IMR-90 (cell line): ENCODE data around the gene MYO1G. TPM values are rescaled to one million over a fixed set of nuclear protein-coding genes. Genes with fewer than 3 reads are reported as not detected.

Experiments used
- ATAC-seq: fragments of 200-7000 bp; cut with Tn5 transposase; 2 replicates; pipeline ENCODE4 v1.9.1; 2020; ENCODE audit warnings: low read depth, mild to moderate bottlenecking, moderate library complexity
- BruUV-seq: library from RNA; stranded (reverse); fragments of 400-500 nt; replicated peaks from 2 replicates; lab custom pipeline; 2021; lab: Mats Ljungman, UMichigan
- CTCF ChIA-PET: fragments of 300-600 bp; formaldehyde crosslinking; extraction: SDS; loops from one replicate; lab custom pipeline; 2021; ENCODE audit warnings: antibody characterized with exemption; lab: Yijun Ruan, JAX
- POLR2A ChIA-PET: fragments of 300-600 bp; sonication (Branson Sonifier 250); formaldehyde crosslinking; loops from one replicate; lab custom pipeline; 2022; ENCODE audit warnings: antibody characterized with exemption; ENCODE audit not compliant: unreplicated experiment; lab: Charles Lee
- DNase-seq: peaks from one replicate; pipeline ENCODE4 v3.0.0; 2013
- H2AFZ ChIP-seq: replicated peaks from 2 replicates; pipeline ENCODE3; 2013; ENCODE audit warnings: low read length, mild to moderate bottlenecking; ENCODE audit not compliant: poor library complexity
- H2AK5ac ChIP-seq: 2 replicates; pipeline ENCODE4 v1.6.1; 2013; ENCODE audit warnings: low read depth, low read length, inconsistent platforms
- H2AK9ac ChIP-seq: replicated peaks from 2 replicates; pipeline ENCODE3; 2013; ENCODE audit warnings: mild to moderate bottlenecking, low read depth, low read length, moderate library complexity; ENCODE audit not compliant: poor library complexity
- H2BK120ac ChIP-seq: 2 replicates; pipeline ENCODE4 v1.6.1; 2013; ENCODE audit warnings: low read depth, low read length, inconsistent platforms
- H2BK15ac ChIP-seq: 3 replicates; pipeline ENCODE4 v1.6.1; 2013; ENCODE audit warnings: low read depth, low read length, inconsistent platforms
- H2BK20ac ChIP-seq: 2 replicates; pipeline ENCODE4 v1.6.1; 2013; ENCODE audit warnings: low read depth, mild to moderate bottlenecking, inconsistent platforms, low read length, moderate library complexity
- H2BK5ac ChIP-seq: 2 replicates; pipeline ENCODE4 v1.6.1; 2013; ENCODE audit warnings: mild to moderate bottlenecking, low read depth, low read length, inconsistent platforms; ENCODE audit not compliant: poor library complexity, severe bottlenecking
- H3K14ac ChIP-seq: replicated peaks from 2 replicates; pipeline ENCODE4 v1.6.1; 2013; ENCODE audit warnings: low read depth, low read length, inconsistent platforms
- H3K18ac ChIP-seq: 2 replicates; pipeline ENCODE4 v1.6.1; 2013; ENCODE audit warnings: low read depth, low read length, control low read depth
- H3K23ac ChIP-seq: 2 replicates; pipeline ENCODE4 v1.6.1; 2013; ENCODE audit warnings: low read depth, low read length, inconsistent platforms
- H3K27ac ChIP-seq: 2 replicates; pipeline ENCODE4 v1.5.1; 2013; ENCODE audit warnings: mild to moderate bottlenecking, control low read depth, low read length; ENCODE audit not compliant: insufficient read depth
- H3K27me3 ChIP-seq: 2 replicates; pipeline ENCODE4 v1.6.1; 2013; ENCODE audit warnings: low read length; ENCODE audit not compliant: control insufficient read depth, insufficient read depth
- H3K36me3 ChIP-seq: 2 replicates; pipeline ENCODE4 v1.6.1; 2013; ENCODE audit warnings: low read length, mixed read lengths; ENCODE audit not compliant: control insufficient read depth, insufficient read depth
- H3K4ac ChIP-seq: 2 replicates; pipeline ENCODE4 v1.6.1; 2013; ENCODE audit warnings: low read depth, low read length, inconsistent platforms
- H3K4me1 ChIP-seq: 2 replicates; pipeline ENCODE4 v1.6.1; 2013; ENCODE audit warnings: low read length, mixed read lengths; ENCODE audit not compliant: control insufficient read depth, insufficient read depth
- H3K4me2 ChIP-seq: 2 replicates; pipeline ENCODE4 v1.6.1; 2013; ENCODE audit warnings: low read depth, mild to moderate bottlenecking, control low read depth, low read length, moderate library complexity
- H3K4me3 ChIP-seq: 2 replicates; pipeline ENCODE4 v1.5.1; 2013; ENCODE audit warnings: low read depth, mild to moderate bottlenecking, control low read depth, low read length, moderate library complexity; ENCODE audit not compliant: insufficient read depth
- H3K56ac ChIP-seq: 2 replicates; pipeline ENCODE4 v1.6.1; 2013; ENCODE audit warnings: low read length, inconsistent platforms; ENCODE audit not compliant: insufficient read depth; ENCODE audit errors: extremely low read depth
- H3K79me1 ChIP-seq, 2 experiments: 2 replicates each; pipeline ENCODE4 v1.6.1; 2013; ENCODE audit warnings: low read length in 2 of 2, inconsistent platforms in 1 of 2, low read depth in 1 of 2
- H3K9ac ChIP-seq: 2 replicates; pipeline ENCODE4 v1.6.1; 2013; ENCODE audit warnings: low read depth, low read length, control low read depth
- H3K9me1 ChIP-seq: 2 replicates; pipeline ENCODE4 v1.6.1; 2013; ENCODE audit warnings: low read length, inconsistent platforms; ENCODE audit not compliant: insufficient read depth
- H3K9me3 ChIP-seq: 2 replicates; pipeline ENCODE4 v1.6.1; 2013; ENCODE audit warnings: low read length; ENCODE audit not compliant: control insufficient read depth, insufficient read depth
- H4K20me1 ChIP-seq: 2 replicates; pipeline ENCODE4 v1.6.1; 2013; ENCODE audit warnings: low read length, inconsistent platforms; ENCODE audit not compliant: insufficient read depth
- H4K5ac ChIP-seq: 2 replicates; pipeline ENCODE4 v1.6.1; 2013; ENCODE audit warnings: mild to moderate bottlenecking, low read depth, low read length, control low read depth
- H4K8ac ChIP-seq, 2 experiments: 2 replicates each; pipeline ENCODE4 v1.6.1; 2013; ENCODE audit warnings: low read depth in 2 of 2, low read length in 2 of 2, control low read depth in 1 of 2, inconsistent platforms in 1 of 2
- H4K91ac ChIP-seq: 2 replicates; pipeline ENCODE4 v1.6.1; 2013; ENCODE audit warnings: low read depth, low read length, inconsistent platforms; ENCODE audit not compliant: insufficient read depth
- BHLHE40 ChIP-seq: fragments of 150-350 bp; IDR thresholded peaks from 2 replicates; pipeline ENCODE4 v1.6.1; 2016; ENCODE audit warnings: mild to moderate bottlenecking, low read depth, low read length
- CEBPB ChIP-seq: IDR thresholded peaks from 2 replicates; pipeline ENCODE4 v1.6.1; 2012; ENCODE audit warnings: low read depth, low read length, improper control_type of control experiment
- CHD1 ChIP-seq: IDR thresholded peaks from 2 replicates; pipeline ENCODE4 v1.6.1; 2012; ENCODE audit warnings: low read depth, low read length, improper control_type of control experiment
- FOS ChIP-seq: fragments of 150-350 bp; IDR thresholded peaks from 2 replicates; pipeline ENCODE4 v1.6.1; 2016; ENCODE audit warnings: low read depth, low read length
- MAFK ChIP-seq: IDR thresholded peaks from 2 replicates; pipeline ENCODE4 v1.6.1; 2012; ENCODE audit warnings: low read depth, low read length, improper control_type of control experiment
- MAZ ChIP-seq: IDR thresholded peaks from 2 replicates; pipeline ENCODE4 v1.6.1; 2012; ENCODE audit warnings: low read depth, mild to moderate bottlenecking, low read length, improper control_type of control experiment, moderate library complexity, borderline replicate concordance
- MXI1 ChIP-seq: IDR thresholded peaks from 2 replicates; pipeline ENCODE4 v1.6.1; 2012; ENCODE audit warnings: low read depth, mild to moderate bottlenecking, low read length, moderate library complexity, borderline replicate concordance
- NFE2L2 ChIP-seq: fragments of 150-350 bp; IDR thresholded peaks from 2 replicates; pipeline ENCODE4 v1.6.1; 2016; ENCODE audit warnings: low read depth, mild to moderate bottlenecking, low read length
- POLR2A ChIP-seq: IDR thresholded peaks from 2 replicates; pipeline ENCODE4 v1.6.1; 2012; ENCODE audit warnings: mild to moderate bottlenecking, low read depth, low read length
- RAD21 ChIP-seq: IDR thresholded peaks from 2 replicates; pipeline ENCODE4 v1.6.1; 2012; ENCODE audit warnings: low read length, improper control_type of control experiment
- RCOR1 ChIP-seq: IDR thresholded peaks from 2 replicates; pipeline ENCODE4 v1.6.1; 2012; ENCODE audit warnings: mild to moderate bottlenecking, low read length, improper control_type of control experiment; ENCODE audit not compliant: insufficient replicate concordance
- RFX5 ChIP-seq: IDR thresholded peaks from 2 replicates; pipeline ENCODE4 v1.8.0; 2012; ENCODE audit warnings: low read depth, mild to moderate bottlenecking, low read length, moderate library complexity
- SMC3 ChIP-seq: fragments of 150-350 bp; IDR thresholded peaks from 2 replicates; pipeline ENCODE4 v1.6.1; 2016; ENCODE audit warnings: low read depth, mild to moderate bottlenecking, antibody characterized with exemption, low read length, moderate library complexity
- WGBS, 2 experiments: methylation state at CpG; one replicate each; pipeline versions ENCODE4 v1.1.5 to v1.1.7; 2013; ENCODE audit warnings: missing lambda C conversion rate in 2 of 2; ENCODE audit not compliant: insufficient read length in 1 of 2; ENCODE audit errors: extremely low coverage in 2 of 2; 5-methylcytosine and 5-hydroxymethylcytosine counted together
- dilution Hi-C: fragments of 300-500 bp; cut with HindIII; formaldehyde crosslinking; loops from one replicate; pipeline ENCODE4 v1.14.3; 2018; ENCODE audit warnings: low sequenced_read_pairs; ENCODE audit not compliant: unreplicated experiment
- in situ Hi-C: fragments of 300-500 bp; cut with MboI; formaldehyde crosslinking; loops from 3 replicates; pipeline ENCODE4 v1.14.3; 2019; ENCODE audit warnings: low sequenced_read_pairs, inconsistent platforms, mixed read lengths
- intact Hi-C: fragments of 100-400 bp; cut with micrococcal nuclease; formaldehyde crosslinking; loops from 2 replicates; pipeline ENCODE4 v1.10.0; 2022
- polyA plus RNA-seq, 3 experiments: library from polyadenylated mRNA; depleted of rRNA; stranded (reverse); fragments of >200 nt; gene quantifications; 2 replicates each; pipeline ENCODE4 v1.2.3, GENCODE V29; 2012; ENCODE audit warnings: low replicate concordance in 1 of 3
- total RNA-seq: library from RNA; depleted of rRNA; stranded (reverse); fragments of >200 nt; gene quantifications from 2 replicates; pipeline ENCODE4 v1.2.3, GENCODE V29; 2012
- TF ChIP-seq, protein P1 (sequence below): fragments of 150-350 bp; IDR thresholded peaks from 2 replicates; pipeline ENCODE4 v1.6.1; 2017; ENCODE audit warnings: mild to moderate bottlenecking, antibody characterized with exemption, low read length, low read depth
- TF ChIP-seq, protein P2 (sequence below): conservative IDR thresholded peaks from 2 replicates; pipeline ENCODE4 v1.5.1; 2012; ENCODE audit warnings: mild to moderate bottlenecking, low read depth, low read length, improper control_type of control experiment
- TF ChIP-seq, protein P3 (sequence below): fragments of 150-350 bp; IDR thresholded peaks from 2 replicates; pipeline ENCODE4 v1.6.1; 2016; ENCODE audit warnings: low read depth, mild to moderate bottlenecking, low read length, moderate library complexity, borderline replicate concordance

The MYO1G gene
- total and polyA plus RNA-seq, 2 of the 4 experiments (the other 2 are of a cell fraction): under 0.01 to 0.02 TPM

DNA sequence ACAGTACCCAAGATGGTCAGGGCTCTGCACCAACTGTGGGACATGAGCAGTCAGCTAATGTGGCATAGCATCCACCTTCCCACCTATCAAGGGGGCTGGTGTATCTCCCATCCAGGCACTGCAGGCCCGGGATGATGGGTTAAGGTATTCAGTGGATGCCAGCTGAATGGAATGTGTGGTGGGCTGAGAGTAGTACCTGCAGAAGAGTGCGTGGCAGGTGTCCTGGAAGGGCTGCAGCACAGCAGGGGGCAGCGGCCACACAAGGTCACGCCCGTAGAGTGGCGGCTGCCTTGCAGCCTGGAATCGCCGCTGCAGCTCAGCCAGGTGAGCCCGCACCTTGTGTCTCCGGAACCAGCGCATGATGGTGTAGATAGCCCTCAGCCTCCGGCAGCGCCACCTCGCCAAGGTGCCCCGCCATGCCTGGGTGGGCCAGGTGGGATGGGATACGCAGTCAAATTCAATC, 13.3 kb downstream of the MYO1G start:
- dilution Hi-C loops: no loop called here
- POLR2A ChIA-PET: no interaction called here
- no TSS peak for BruUV-seq

More for the DNA sequence above, 13.3 kb downstream of the MYO1G start:
- Histone ChIP-seq H3K9me3 (no peaks in the 10 kb centered on the region), H2AFZ (no peak overlapping the region), H3K36me3 (no peaks in the 10 kb centered on the region), H2BK120ac (no peak overlapping the region), H4K91ac (no peak overlapping the region), H3K9ac (no peak overlapping the region), H4K20me1 (no peaks in the 10 kb centered on the region), H4K8ac (no peak overlapping the region), H3K14ac (no peak overlapping the region), H3K23ac (no peak overlapping the region), H2BK15ac (no peak overlapping the region), H3K18ac (no peak overlapping the region), H3K79me1 (no peaks in the 10 kb centered on the region), H3K27ac (no peak overlapping the region), H3K9me1 (no peaks in the 10 kb centered on the region), H2BK5ac (no peak overlapping the region), H3K4ac (no peak overlapping the region), H3K56ac (no peak overlapping the region), H2BK20ac (no peak overlapping the region), H3K4me2 (no peak overlapping the region), H2AK5ac (no peak overlapping the region), H2AK9ac (no peak overlapping the region), H3K4me3 (no peak overlapping the region), H4K5ac (no peak overlapping the region), H3K4me1 (peaks cover 5% of the 10 kb centered on the region; the same call in 1 of the 2 replicates), H3K27me3 (peaks cover 20% of the 10 kb centered on the region)
- intact Hi-C loops (no loop called here), in situ Hi-C loops (loop anchor here (10.0 kb wide), 1 partner anchor 169 kb away; no protein-coding TSS in a partner anchor)
- DNase-seq (no peak), ATAC-seq (no peak)
- TF ChIP-seq, protein P1, sequence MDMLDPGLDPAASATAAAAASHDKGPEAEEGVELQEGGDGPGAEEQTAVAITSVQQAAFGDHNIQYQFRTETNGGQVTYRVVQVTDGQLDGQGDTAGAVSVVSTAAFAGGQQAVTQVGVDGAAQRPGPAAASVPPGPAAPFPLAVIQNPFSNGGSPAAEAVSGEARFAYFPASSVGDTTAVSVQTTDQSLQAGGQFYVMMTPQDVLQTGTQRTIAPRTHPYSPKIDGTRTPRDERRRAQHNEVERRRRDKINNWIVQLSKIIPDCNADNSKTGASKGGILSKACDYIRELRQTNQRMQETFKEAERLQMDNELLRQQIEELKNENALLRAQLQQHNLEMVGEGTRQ: no peak
- TF ChIP-seq MAZ (no peak), MXI1 (no peak), NFE2L2 (no peak), SMC3 (no peak), POLR2A (no peak), RFX5 (no peak), CHD1 (no peak), RAD21 (no peak), RCOR1 (no peak), MAFK (no peak), FOS (no peak), BHLHE40 (no peak), CEBPB (no peak)
- TF ChIP-seq, protein P2, sequence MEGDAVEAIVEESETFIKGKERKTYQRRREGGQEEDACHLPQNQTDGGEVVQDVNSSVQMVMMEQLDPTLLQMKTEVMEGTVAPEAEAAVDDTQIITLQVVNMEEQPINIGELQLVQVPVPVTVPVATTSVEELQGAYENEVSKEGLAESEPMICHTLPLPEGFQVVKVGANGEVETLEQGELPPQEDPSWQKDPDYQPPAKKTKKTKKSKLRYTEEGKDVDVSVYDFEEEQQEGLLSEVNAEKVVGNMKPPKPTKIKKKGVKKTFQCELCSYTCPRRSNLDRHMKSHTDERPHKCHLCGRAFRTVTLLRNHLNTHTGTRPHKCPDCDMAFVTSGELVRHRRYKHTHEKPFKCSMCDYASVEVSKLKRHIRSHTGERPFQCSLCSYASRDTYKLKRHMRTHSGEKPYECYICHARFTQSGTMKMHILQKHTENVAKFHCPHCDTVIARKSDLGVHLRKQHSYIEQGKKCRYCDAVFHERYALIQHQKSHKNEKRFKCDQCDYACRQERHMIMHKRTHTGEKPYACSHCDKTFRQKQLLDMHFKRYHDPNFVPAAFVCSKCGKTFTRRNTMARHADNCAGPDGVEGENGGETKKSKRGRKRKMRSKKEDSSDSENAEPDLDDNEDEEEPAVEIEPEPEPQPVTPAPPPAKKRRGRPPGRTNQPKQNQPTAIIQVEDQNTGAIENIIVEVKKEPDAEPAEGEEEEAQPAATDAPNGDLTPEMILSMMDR: no peak
- TF ChIP-seq, protein P3, sequence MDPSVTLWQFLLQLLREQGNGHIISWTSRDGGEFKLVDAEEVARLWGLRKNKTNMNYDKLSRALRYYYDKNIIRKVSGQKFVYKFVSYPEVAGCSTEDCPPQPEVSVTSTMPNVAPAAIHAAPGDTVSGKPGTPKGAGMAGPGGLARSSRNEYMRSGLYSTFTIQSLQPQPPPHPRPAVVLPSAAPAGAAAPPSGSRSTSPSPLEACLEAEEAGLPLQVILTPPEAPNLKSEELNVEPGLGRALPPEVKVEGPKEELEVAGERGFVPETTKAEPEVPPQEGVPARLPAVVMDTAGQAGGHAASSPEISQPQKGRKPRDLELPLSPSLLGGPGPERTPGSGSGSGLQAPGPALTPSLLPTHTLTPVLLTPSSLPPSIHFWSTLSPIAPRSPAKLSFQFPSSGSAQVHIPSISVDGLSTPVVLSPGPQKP: no peak
- CTCF ChIA-PET: no interaction called here
- 90% methylated on average over 9 of the region's 16 CpGs; no CpG with 5 or more reads in 1 of the 2 experiments for WGBS, 2 experiments
